Neuronal stem cell (in vitro differentiated cells): ENCODE data around the gene HNRNPR.
"Not testable (repeated sequence)": the region's sequence is repeated elsewhere in the genome, so short reads cannot be mapped to it uniquely, and the experiment has no call there.

Source experiments
- DNase-seq: peaks from one replicate; pipeline ENCODE4 v3.0.0-alpha.2; 2013; ENCODE audit warnings: low spot score
- H2AFZ ChIP-seq: one replicate; pipeline ENCODE4 v1.6.1; 2013; ENCODE audit warnings: mild to moderate bottlenecking, low read length, inconsistent platforms
- H2AK5ac ChIP-seq: 2 replicates; pipeline ENCODE4 v1.6.1; 2013; ENCODE audit warnings: low read depth, mild to moderate bottlenecking, inconsistent platforms, low read length, moderate library complexity, mixed read lengths
- H2BK120ac ChIP-seq: 2 replicates; pipeline ENCODE4 v1.6.1; 2013; ENCODE audit warnings: low read depth, mild to moderate bottlenecking, inconsistent platforms, low read length, moderate library complexity, mixed read lengths
- H2BK12ac ChIP-seq: one replicate; pipeline ENCODE4 v1.6.1; 2013; ENCODE audit warnings: low read length, inconsistent platforms
- H2BK15ac ChIP-seq: 2 replicates; pipeline ENCODE4 v1.6.1; 2013; ENCODE audit warnings: mild to moderate bottlenecking, low read length, inconsistent platforms, mixed read lengths
- H2BK5ac ChIP-seq: one replicate; pipeline ENCODE4 v1.6.1; 2013; ENCODE audit warnings: inconsistent platforms, mild to moderate bottlenecking, low read length, moderate library complexity
- H3K14ac ChIP-seq: one replicate; pipeline ENCODE4 v1.6.1; 2013; ENCODE audit warnings: low read length, inconsistent platforms
- H3K18ac ChIP-seq: 2 replicates; pipeline ENCODE4 v1.6.1; 2013; ENCODE audit warnings: low read length, inconsistent platforms
- H3K23ac ChIP-seq: 2 replicates; pipeline ENCODE4 v1.6.1; 2013; ENCODE audit warnings: low read depth, mild to moderate bottlenecking, mixed read lengths, low read length, inconsistent platforms; ENCODE audit not compliant: poor library complexity
- H3K27ac ChIP-seq: replicated peaks from 3 replicates; pipeline ENCODE4 v1.5.1; 2013; ENCODE audit warnings: low read length, inconsistent platforms
- H3K27me3 ChIP-seq, 3 experiments: 2 replicates each; pipeline ENCODE4 v1.6.1; 2013; ENCODE audit warnings: low read length in 3 of 3, mild to moderate bottlenecking in 2 of 3, inconsistent platforms in 1 of 3, low read depth in 1 of 3, mixed read lengths in 1 of 3, moderate library complexity in 1 of 3; ENCODE audit not compliant: control insufficient read depth in 3 of 3, insufficient read depth in 3 of 3
- H3K36me3 ChIP-seq, 2 donors: replicated peaks in 1 of 2; 2 replicates each; pipeline ENCODE4 v1.6.1; 2013; ENCODE audit warnings: low read length in 2 of 2; ENCODE audit not compliant: control insufficient read depth in 2 of 2, insufficient read depth in 2 of 2
- H3K4ac ChIP-seq: 2 replicates; pipeline ENCODE4 v1.6.1; 2013; ENCODE audit warnings: inconsistent platforms, mild to moderate bottlenecking, low read length, moderate library complexity
- H3K4me1 ChIP-seq, 2 donors: 1 replicate in 1 of 2; 2 replicates in 1 of 2; pipeline ENCODE4 v1.6.1; 2013; ENCODE audit warnings: low read length in 2 of 2, low read depth in 1 of 2; ENCODE audit not compliant: control insufficient read depth in 2 of 2, insufficient read depth in 1 of 2
- H3K4me2 ChIP-seq: one replicate; pipeline ENCODE4 v1.6.1; 2013; ENCODE audit warnings: mild to moderate bottlenecking, low read length, inconsistent platforms; ENCODE audit not compliant: insufficient read depth, poor library complexity, severe bottlenecking
- H3K4me3 ChIP-seq, 2 donors: 2 replicates each; pipeline ENCODE4 v1.5.1; 2013; ENCODE audit warnings: low read length in 2 of 2, mild to moderate bottlenecking in 2 of 2, inconsistent platforms in 1 of 2, moderate library complexity in 1 of 2
- H3K79me1 ChIP-seq: one replicate; pipeline ENCODE4 v1.6.1; 2013; ENCODE audit warnings: low read depth, mild to moderate bottlenecking, inconsistent platforms, low read length, moderate library complexity
- H3K9ac ChIP-seq: one replicate; pipeline ENCODE4 v1.6.1; 2013; ENCODE audit warnings: mild to moderate bottlenecking, low read depth, low read length, inconsistent platforms; ENCODE audit not compliant: poor library complexity
- H3K9me3 ChIP-seq, 2 donors: replicated peaks in 1 of 2; 2 replicates each; pipeline versions ENCODE3 to v1.6.1; 2013; ENCODE audit warnings: low read length in 2 of 2, mild to moderate bottlenecking in 2 of 2, inconsistent platforms in 1 of 2, low read depth in 1 of 2, mixed read lengths in 1 of 2, moderate library complexity in 1 of 2; ENCODE audit not compliant: control insufficient read depth in 2 of 2, insufficient read depth in 1 of 2
- H4K8ac ChIP-seq: one replicate; pipeline ENCODE4 v1.6.1; 2013; ENCODE audit warnings: low read depth, mild to moderate bottlenecking, inconsistent platforms, low read length, moderate library complexity
- H4K91ac ChIP-seq: one replicate; pipeline ENCODE4 v1.6.1; 2013; ENCODE audit warnings: low read length, low read depth, mild to moderate bottlenecking, inconsistent platforms; ENCODE audit not compliant: poor library complexity
- WGBS, 2 donors: extraction: QIAGEN DNeasy Blood & Tissue Kit; methylation state at CpG; one replicate each; pipeline ENCODE4 v1.1.7; 2013; ENCODE audit warnings: missing lambda C conversion rate in 2 of 2, mixed read lengths in 1 of 2; ENCODE audit not compliant: insufficient read length in 2 of 2, insufficient replicate concordance in 1 of 2; ENCODE audit errors: extremely low coverage in 2 of 2; 5-methylcytosine and 5-hydroxymethylcytosine counted together

Gene HNRNPR

GRCh38 chr1:23383577-23384311, 39.7 kb upstream of the HNRNPR start:
- Histone ChIP-seq H4K91ac (no peak overlapping the region), H3K27me3 (no peaks in the 10 kb centered on the region), H3K4me2 (no peak overlapping the region), H2BK12ac (no peak overlapping the region), H3K4me1 (peaks cover 0 to 1% of the 10 kb centered on the region in 2 donors), H2AK5ac (no peak overlapping the region), H4K8ac (no peak overlapping the region), H2AFZ (no peak overlapping the region), H2BK5ac (no peak overlapping the region), H3K23ac (no peak overlapping the region), H3K18ac (no peak overlapping the region), H3K9me3 (peaks cover 0 to 5% of the 10 kb centered on the region in 2 donors), H3K4me3 (no peak overlapping the region), H3K9ac (no peak overlapping the region), H2BK15ac (no peak overlapping the region), H2BK120ac (no peak overlapping the region), H3K36me3 (no peaks in the 10 kb centered on the region), H3K14ac (no peak overlapping the region), H3K4ac (no peak overlapping the region), H3K79me1 (no peaks in the 10 kb centered on the region), H3K27ac (no peak overlapping the region)
- WGBS, 2 donors, result no CpG with 5 or more reads among the region's 8 CpGs
- no peak for DNase-seq

GRCh38 chr1:23381233-23381885, 37.3 kb upstream of the HNRNPR start:
- H3K79me1 ChIP-seq, result no peaks in the 10 kb centered on the region
- H3K4me2 ChIP-seq, result no peak overlapping the region
- H4K8ac ChIP-seq, result no peak overlapping the region
- no peak overlapping the region for H3K9ac ChIP-seq
- no peak overlapping the region for H3K27ac ChIP-seq
- peaks cover 0 to 5% of the 10 kb centered on the region in 2 donors for H3K9me3 ChIP-seq
- WGBS, 2 donors, result no CpG with 5 or more reads among the region's 5 CpGs
- H4K91ac ChIP-seq, result no peak overlapping the region
- no peak overlapping the region for H3K23ac ChIP-seq
- H3K4me1 ChIP-seq, result peaks cover 5 to 8% of the 10 kb centered on the region in 2 donors
- no peak for DNase-seq
- no peaks in the 10 kb centered on the region for H3K36me3 ChIP-seq
- H3K27me3 ChIP-seq, result no peaks in the 10 kb centered on the region
- H2BK12ac ChIP-seq, result no peak overlapping the region
- H2AK5ac ChIP-seq, result no peak overlapping the region
- no peak overlapping the region for H2BK15ac ChIP-seq
- no peak overlapping the region for H3K18ac ChIP-seq
- no peak overlapping the region for H2AFZ ChIP-seq
- no peak overlapping the region for H3K14ac ChIP-seq
- H2BK5ac ChIP-seq, result no peak overlapping the region
- no peak overlapping the region for H2BK120ac ChIP-seq
- no peak overlapping the region for H3K4ac ChIP-seq
- H3K4me3 ChIP-seq, result no peak overlapping the region

GRCh38 chr1:23380719-23381118, 36.6 kb upstream of the HNRNPR start:
- Histone ChIP-seq H3K4me3 (no peak overlapping the region), H3K9me3 (peaks cover 0 to 5% of the 10 kb centered on the region in 2 donors), H2BK12ac (no peak overlapping the region), H3K27ac (no peak overlapping the region), H3K9ac (no peak overlapping the region), H3K14ac (no peak overlapping the region), H3K79me1 (no peaks in the 10 kb centered on the region), H3K4me2 (no peak overlapping the region), H3K23ac (no peak overlapping the region), H2AFZ (no peak overlapping the region), H2BK120ac (no peak overlapping the region), H3K18ac (no peak overlapping the region), H3K4ac (no peak overlapping the region), H4K91ac (no peak overlapping the region), H2AK5ac (no peak overlapping the region), H2BK15ac (no peak overlapping the region), H3K36me3 (no peaks in the 10 kb centered on the region), H4K8ac (no peak overlapping the region), H2BK5ac (no peak overlapping the region), H3K27me3 (no peaks in the 10 kb centered on the region), H3K4me1 (peaks cover 5 to 8% of the 10 kb centered on the region in 2 donors)
- WGBS, 2 donors, result no CpG with 5 or more reads among the region's 5 CpGs
- no peak for DNase-seq

- not testable (repeated sequence) for H3K4me2 ChIP-seq, H3K18ac ChIP-seq, H3K27me3 ChIP-seq, H3K9ac ChIP-seq, H3K9me3 ChIP-seq, H2AK5ac ChIP-seq, H3K14ac ChIP-seq, H2BK12ac ChIP-seq, H3K4me3 ChIP-seq, H4K8ac ChIP-seq, H2AFZ ChIP-seq, DNase-seq, H2BK120ac ChIP-seq, H3K27ac ChIP-seq, H3K4me1 ChIP-seq, H3K36me3 ChIP-seq, H3K4ac ChIP-seq, H4K91ac ChIP-seq, H2BK15ac ChIP-seq, H3K23ac ChIP-seq, H3K79me1 ChIP-seq, H2BK5ac ChIP-seq
- WGBS, 2 donors, result no CpG with 5 or more reads among the region's 4 CpGs
Measured at GRCh38 chr1:23380236-23380635, 36.2 kb upstream of the HNRNPR start.
